CD14-positive monocyte (primary cell): ENCODE results near the gene LY6G6D. TPM values are rescaled to one million over a fixed set of nuclear protein-coding genes. Genes with fewer than 3 reads are reported as not detected.

ENCODE experiments used
- DNase-seq, 3 donors: peaks; one replicate each; pipeline ENCODE4 v3.0.0-alpha.2; 2011 to 2022
- H2AFZ ChIP-seq: 2 replicates; pipeline ENCODE4 v1.6.0; 2012; ENCODE audit warnings: mild to moderate bottlenecking, low read depth, low read length, inconsistent platforms; ENCODE audit not compliant: insufficient read depth, poor library complexity, severe bottlenecking
- H3K27ac ChIP-seq, 2 donors: 1 replicate in 1 of 2; 2 replicates in 1 of 2; pipeline ENCODE4 v1.5.1; 2012 to 2013; ENCODE audit warnings: low read length in 2 of 2, control low read depth in 1 of 2, inconsistent platforms in 1 of 2, low read depth in 1 of 2, mild to moderate bottlenecking in 1 of 2
- H3K27me3 ChIP-seq, 2 donors: one replicate each; pipeline versions ENCODE4 v1.6.0 to v1.6.1; 2011 to 2013; ENCODE audit warnings: low read length in 2 of 2; ENCODE audit not compliant: control insufficient read depth in 2 of 2, insufficient read depth in 2 of 2
- H3K36me3 ChIP-seq, 2 donors: replicated peaks in 1 of 2; 1 replicate in 1 of 2; 2 replicates in 1 of 2; pipeline versions ENCODE4 v1.5.1 to v1.6.1; 2012 to 2013; ENCODE audit warnings: low read length in 2 of 2, control low read depth in 1 of 2, inconsistent platforms in 1 of 2, mild to moderate bottlenecking in 1 of 2; ENCODE audit not compliant: insufficient read depth in 2 of 2, control insufficient read depth in 1 of 2
- H3K4me1 ChIP-seq, 2 donors: 1 replicate in 1 of 2; 2 replicates in 1 of 2; pipeline versions ENCODE4 v1.5.1 to v1.6.1; 2012 to 2013; ENCODE audit warnings: low read length in 2 of 2, control low read depth in 1 of 2, inconsistent platforms in 1 of 2, mild to moderate bottlenecking in 1 of 2, moderate library complexity in 1 of 2; ENCODE audit not compliant: insufficient read depth in 2 of 2, control insufficient read depth in 1 of 2
- H3K4me2 ChIP-seq: replicated peaks from 2 replicates; pipeline ENCODE3; 2012; ENCODE audit warnings: low read length, moderate library complexity, mild to moderate bottlenecking; ENCODE audit not compliant: poor library complexity, severe bottlenecking; ENCODE audit errors: extremely low read depth
- H3K4me3 ChIP-seq, 3 experiments: fragments of 200-600 bp in 1 of 3; sonication (generic) in 1 of 3; replicated peaks in 1 of 3; 1 replicate in 2 of 3; 2 replicates in 1 of 3; pipeline ENCODE4 v1.5.1; 2011 to 2013; ENCODE audit warnings: low read length in 3 of 3, mild to moderate bottlenecking in 3 of 3, control low read depth in 2 of 3, low read depth in 2 of 3, inconsistent platforms in 1 of 3, moderate library complexity in 1 of 3
- H3K79me2 ChIP-seq: 2 replicates; pipeline ENCODE4 v1.6.0; 2012; ENCODE audit warnings: mild to moderate bottlenecking, control low read depth, inconsistent platforms, low read length, moderate library complexity; ENCODE audit not compliant: insufficient read depth
- H3K9ac ChIP-seq: 2 replicates; pipeline ENCODE4 v1.6.0; 2017; ENCODE audit warnings: low read length, mild to moderate bottlenecking; ENCODE audit not compliant: insufficient read depth, poor library complexity, severe bottlenecking
- H3K9me3 ChIP-seq, 2 donors: replicated peaks in 1 of 2; 1 replicate in 1 of 2; 2 replicates in 1 of 2; pipeline versions ENCODE4 v1.5.1 to v1.6.1; 2012 to 2013; ENCODE audit warnings: low read length in 2 of 2, control low read depth in 1 of 2; ENCODE audit not compliant: control insufficient read depth in 1 of 2, insufficient read depth in 1 of 2
- H4K20me1 ChIP-seq: 2 replicates; pipeline ENCODE4 v1.6.0; 2012; ENCODE audit warnings: mild to moderate bottlenecking, low read length, control low read depth, moderate library complexity; ENCODE audit not compliant: insufficient read depth
- H3K27ac Mint-ChIP-seq, 7 donors: one replicate each; pipeline ENCODE4 v1.8.0; 2020; ENCODE audit warnings: mild to moderate bottlenecking in 7 of 7, mixed read lengths in 7 of 7, moderate library complexity in 6 of 7, inconsistent platforms in 2 of 7
- H3K27me3 Mint-ChIP-seq, 3 donors: one replicate each; pipeline ENCODE4 v1.8.0; 2021 to 2022; ENCODE audit warnings: low read depth in 3 of 3, mild to moderate bottlenecking in 3 of 3, mixed read lengths in 3 of 3, moderate library complexity in 3 of 3, inconsistent platforms in 1 of 3
- H3K36me3 Mint-ChIP-seq, 2 donors: one replicate each; pipeline ENCODE4 v1.8.0; 2020; ENCODE audit warnings: mixed read lengths in 2 of 2, inconsistent platforms in 1 of 2, mild to moderate bottlenecking in 1 of 2
- H3K4me1 Mint-ChIP-seq: one replicate; pipeline ENCODE4 v1.8.0; 2020; ENCODE audit warnings: mild to moderate bottlenecking, mixed read lengths
- H3K4me3 Mint-ChIP-seq, 2 donors: one replicate each; pipeline ENCODE4 v1.8.0; 2020; ENCODE audit warnings: mild to moderate bottlenecking in 2 of 2, mixed read lengths in 2 of 2, moderate library complexity in 1 of 2
- H3K9me3 Mint-ChIP-seq, 7 donors: one replicate each; pipeline ENCODE4 v1.8.0; 2020 to 2022; ENCODE audit warnings: mixed read lengths in 7 of 7, mild to moderate bottlenecking in 6 of 7, moderate library complexity in 6 of 7, inconsistent platforms in 2 of 7
- CTCF ChIP-seq: fragments of 200-600 bp; IDR thresholded peaks from one replicate; pipeline ENCODE4 v1.8.0; 2022; ENCODE audit warnings: antibody characterized with exemption, mild to moderate bottlenecking
- WGBS: methylation state at CpG from one replicate; pipeline ENCODE4 v1.1.5; 2013; ENCODE audit warnings: missing lambda C conversion rate; ENCODE audit not compliant: insufficient coverage; 5-methylcytosine and 5-hydroxymethylcytosine counted together
- intact Hi-C, 2 donors: fragments of 100-400 bp; cut with micrococcal nuclease; formaldehyde crosslinking; loops; one replicate each; pipeline versions ENCODE4 v1.15.0 to v1.15.1; 2023
- polyA plus RNA-seq, 3 donors: library from polyadenylated mRNA; depleted of rRNA in 1 of 3; unstranded in 2 of 3; stranded (reverse) in 1 of 3; fragments of 300-500 nt in 2 of 3; fragments of >200 nt in 1 of 3; fragmentation: Illumina TruSeq in 2 of 3; gene quantifications; 1 replicate in 2 of 3; 2 replicates in 1 of 3; pipeline ENCODE4 v1.2.3, GENCODE V29; 2012 to 2021

LY6G6D gene
- polyA plus RNA-seq, 3 donors: not detected

- Mint-ChIP-seq H3K4me3 (no peak overlapping the region), H3K27me3 (peaks cover 0 to 11% (median 1%) of the 10 kb centered on the region in 3 donors), H3K4me1 (peaks cover 21% of the 10 kb centered on the region), H3K9me3 (peaks cover 0 to 1% (median 0%) of the 10 kb centered on the region in 7 donors), H3K36me3 (peaks cover 29 to 45% of the 10 kb centered on the region in 2 donors), H3K27ac (peak overlapping the region in 1 of 7 donors; percentile 50)
- intact Hi-C loops: no loop called here
- 50% methylated on average over 1 of the region's 4 CpGs for WGBS
- H3K4me1 ChIP-seq: peaks cover 20% of the 10 kb centered on the region in 2 donors
- no peaks in the 10 kb centered on the region for H3K9me3 ChIP-seq
- H3K9ac ChIP-seq: no peak overlapping the region
- H2AFZ ChIP-seq: no peak overlapping the region
- TF ChIP-seq CTCF: no peak
- H3K79me2 ChIP-seq: no peaks in the 10 kb centered on the region
- no peaks in the 10 kb centered on the region for H4K20me1 ChIP-seq
- no peak overlapping the region for H3K27ac ChIP-seq
- DNase-seq: no peak
- H3K27me3 ChIP-seq: no peaks in the 10 kb centered on the region
- H3K4me2 ChIP-seq: no peak overlapping the region
- no peak overlapping the region for H3K4me3 ChIP-seq
- peaks cover 18 to 37% of the 10 kb centered on the region in 2 donors for H3K36me3 ChIP-seq
Observed at GRCh38 chr6:31764198-31764597, 49.0 kb downstream of the LY6G6D start.

- H4K20me1 ChIP-seq: no peaks in the 10 kb centered on the region
- no peak overlapping the region for H3K4me3 ChIP-seq
- intact Hi-C loops: loop anchor here in 1 of 2 donors (5.0 kb wide), 2 partner anchors 33 to 88 kb away; no protein-coding TSS in a partner anchor
- TF ChIP-seq CTCF: no peak
- no peak for DNase-seq
- peaks cover 7 to 24% of the 10 kb centered on the region in 2 donors for H3K36me3 ChIP-seq
- no peaks in the 10 kb centered on the region for H3K27me3 ChIP-seq
- no peaks in the 10 kb centered on the region for H3K79me2 ChIP-seq
- H3K4me1 ChIP-seq: peaks cover 29 to 30% of the 10 kb centered on the region in 2 donors
- H3K27ac ChIP-seq: no peak overlapping the region
- peak overlapping the region in 1 of 7 donors; percentile 64 for H3K27ac Mint-ChIP-seq
- no peaks in the 10 kb centered on the region for H3K9me3 ChIP-seq
- peaks cover 19 to 32% of the 10 kb centered on the region in 2 donors for H3K36me3 Mint-ChIP-seq
- H3K9me3 Mint-ChIP-seq: peaks cover 0 to 1% (median 0%) of the 10 kb centered on the region in 7 donors
- H3K9ac ChIP-seq: no peak overlapping the region
- peaks cover 0 to 11% (median 4%) of the 10 kb centered on the region in 3 donors for H3K27me3 Mint-ChIP-seq
- peaks cover 29% of the 10 kb centered on the region for H3K4me1 Mint-ChIP-seq
- H3K4me2 ChIP-seq: no peak overlapping the region
- H3K4me3 Mint-ChIP-seq: no peak overlapping the region
- 90% methylated on average over 2 of the region's 9 CpGs for WGBS
- no peak overlapping the region for H2AFZ ChIP-seq
Observed at GRCh38 chr6:31765559-31765909, 50.4 kb downstream of the LY6G6D start.
